SH-SY5Y (cell line): ENCODE results near the gene BRAT1.

Source experiments
- GATA2 ChIP-seq: IDR thresholded peaks from 2 replicates; pipeline ENCODE4 v1.6.1; 2011; ENCODE audit warnings: mild to moderate bottlenecking, low read depth, low read length
- GATA3 ChIP-seq: IDR thresholded peaks from 2 replicates; pipeline ENCODE4 v1.6.1; 2011; ENCODE audit warnings: low read depth, mild to moderate bottlenecking, low read length, moderate library complexity

DNA sequence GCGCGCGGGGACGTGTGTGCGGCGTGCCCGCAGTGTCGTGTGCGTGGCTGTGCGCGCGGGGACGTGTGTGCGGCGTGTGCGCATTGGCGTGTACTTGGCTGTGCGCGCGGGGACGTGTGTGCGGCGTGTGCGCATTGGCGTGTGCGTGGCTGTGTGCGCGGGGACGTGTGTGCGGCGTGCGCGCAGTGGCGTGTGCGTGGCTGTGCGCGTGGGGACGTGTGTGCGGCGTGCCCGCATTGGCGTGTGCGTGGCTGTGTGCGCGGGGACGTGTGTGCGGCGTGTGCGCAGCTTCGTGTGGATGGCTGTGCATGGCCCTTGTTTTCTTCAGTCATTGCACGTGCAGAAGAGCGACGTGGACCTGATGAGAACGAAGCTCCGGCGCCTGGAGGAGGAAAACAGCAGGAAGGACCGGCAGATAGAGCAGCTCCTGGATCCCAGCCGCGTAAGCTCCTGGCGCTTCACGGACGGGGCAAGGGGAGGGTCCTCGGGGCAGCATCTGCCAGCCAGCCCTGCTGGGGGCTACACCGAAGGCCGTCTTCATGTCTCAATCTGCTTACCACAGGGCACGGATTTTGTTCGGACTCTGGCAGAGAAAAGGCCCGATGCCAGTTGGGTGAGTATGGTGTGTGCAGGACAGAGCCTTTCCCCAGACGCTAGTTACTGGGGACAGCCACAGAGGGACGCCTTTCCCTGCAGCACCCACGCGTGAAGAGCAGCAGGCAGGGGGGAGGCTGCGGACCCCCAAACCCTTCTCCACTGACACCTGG lies 22.8 kb upstream of the BRAT1 start:
- no peak for TF ChIP-seq GATA2
- no peak for TF ChIP-seq GATA3
